Mucosa of descending colon (tissue), 3 donors: ENCODE measurements around the gene SMNDC1. TPM values are rescaled to one million over a fixed set of nuclear protein-coding genes. Genes with fewer than 3 reads are reported as not detected.

Source experiments
- ATAC-seq: fragments of 200-7000 bp; cut with Tn5 transposase; one replicate; pipeline ENCODE4 v1.9.1; 2020; ENCODE audit warnings: mild to moderate bottlenecking, moderate library complexity
- DNase-seq, 3 donors: peaks; one replicate each; pipeline ENCODE4 v3.0.0-alpha.2; 2020
- H3K36me3 ChIP-seq: fragments of 200-600 bp; one replicate; pipeline ENCODE4 v1.8.0; 2021; ENCODE audit warnings: low read depth, mild to moderate bottlenecking
- H3K4me1 ChIP-seq: fragments of 200-600 bp; one replicate; pipeline ENCODE4 v1.8.0; 2021; ENCODE audit warnings: low read depth, mild to moderate bottlenecking
- H3K4me3 ChIP-seq: fragments of 200-600 bp; one replicate; pipeline ENCODE4 v1.8.0; 2021; ENCODE audit warnings: mild to moderate bottlenecking
- H3K9me3 ChIP-seq: fragments of 200-600 bp; one replicate; pipeline ENCODE4 v1.8.0; 2021; ENCODE audit warnings: mild to moderate bottlenecking
- CTCF ChIP-seq: fragments of 200-600 bp; IDR thresholded peaks from one replicate; pipeline ENCODE4 v1.8.0; 2022; ENCODE audit warnings: antibody characterized with exemption, mild to moderate bottlenecking
- intact Hi-C, 2 donors: fragments of 100-400 bp; cut with DNase I in 1 of 2; cut with micrococcal nuclease in 1 of 2; formaldehyde crosslinking; loops; one replicate each; pipeline versions ENCODE4 v1.11.0 to v1.11.1; 2022; cut with DNase I, micrococcal nuclease
- long read RNA-seq, 2 donors: library from polyadenylated mRNA; unstranded; transcript quantifications; one replicate each; pipeline ENCODE4 v2.0.0, GENCODE V29; 2019 to 2021
- total RNA-seq, 3 donors: library from RNA; stranded (reverse); fragmentation: NEBNext Ultra II Directional in 2 of 3; extraction: Animal tissue kit (Norgen Biotek cat#: 25700) in 2 of 3; gene quantifications; one replicate each; pipeline versions ENCODE4 v1.2.1 to v1.2.4, GENCODE V29; 2021 to 2023
- donor health status: DM: no; HTN: no; CAD: no; lungs with moderate emphysema.
- donor health status: DM: no; HTN: no; CAD: no.
- donor health status: DM: no; HTN: yes; CAD: no.

SMNDC1 gene
- total RNA-seq: 10 to 100 TPM; 19.3 to 30.1 (median 24.8) TPM
- long read RNA-seq, donor 1, full-length matches to known transcripts: 16 of 18 reads
- long read RNA-seq, donor 1, partial matches to known transcripts: 0 of 18 reads
- long read RNA-seq, donor 1, other reads (novel, unspliced or antisense): 2 of 18 reads
- long read RNA-seq, donor 2, full-length matches to known transcripts: 3 of 14 reads
- long read RNA-seq, donor 2, partial matches to known transcripts: 8 of 14 reads
- long read RNA-seq, donor 2, other reads (novel, unspliced or antisense): 3 of 14 reads

- Histone ChIP-seq H3K4me1 (peaks cover 25% of the 10 kb centered on the region), H3K9me3 (no peaks in the 10 kb centered on the region), H3K36me3 (no peaks in the 10 kb centered on the region), H3K4me3 (peak within 1 kb of the TSS; percentile 91)
- ATAC-seq (peak; percentile 97), DNase-seq (peak; percentile 98 to 100 (median 99))
- peak; percentile 15 for TF ChIP-seq CTCF
- intact Hi-C loops: loop anchor here in 1 of 2 donors (5.0 kb wide), 1 partner anchor 242 kb away; no protein-coding TSS in a partner anchor
These were observed at the start of gene SMNDC1 for GRCh38 chr10:110304780-110305421. SMNDC1 (minus strand) TSS chr10:110304920; CDS start chr10:110303587, 1,333 bp downstream.

GRCh38 chr10:110354322-110354766, 49.6 kb upstream of the SMNDC1 start:
- no peaks in the 10 kb centered on the region for H3K9me3 ChIP-seq
- H3K4me3 ChIP-seq: no peak overlapping the region
- DNase-seq (peak; percentile 81 to 96 (median 83)), ATAC-seq (peak; percentile 73)
- H3K4me1 ChIP-seq: no peaks in the 10 kb centered on the region
- H3K36me3 ChIP-seq: no peaks in the 10 kb centered on the region
- peak; percentile 56 for TF ChIP-seq CTCF
- intact Hi-C loops: loop anchor here (5.0 to 10.0 kb wide), 2 partner anchors 140 to 193 kb away; partner anchors contain the start of gene DUSP5 (in 1 of the 2)

- ATAC-seq (peak; percentile 15), DNase-seq (peak in 1 of 3 donors; percentile 20)
- no peak for TF ChIP-seq CTCF
- no peaks in the 10 kb centered on the region for H3K9me3 ChIP-seq
- H3K4me1 ChIP-seq: no peaks in the 10 kb centered on the region
- intact Hi-C loops: loop anchor here (5.0 to 10.0 kb wide), 2 partner anchors 141 to 194 kb away; partner anchors contain the start of gene DUSP5 (in 1 of the 2)
- H3K4me3 ChIP-seq: no peak overlapping the region
- H3K36me3 ChIP-seq: no peaks in the 10 kb centered on the region
These were observed 48.8 kb upstream of the SMNDC1 start for GRCh38 chr10:110353244-110354119.

- DNase-seq (no peak), ATAC-seq (no peak)
- H3K9me3 ChIP-seq: no peaks in the 10 kb centered on the region
- no peaks in the 10 kb centered on the region for H3K4me1 ChIP-seq
- TF ChIP-seq CTCF: no peak
- intact Hi-C loops: loop anchor here (5.0 to 10.0 kb wide), 2 partner anchors 142 to 194 kb away; partner anchors contain the start of gene DUSP5 (in 1 of the 2)
- no peaks in the 10 kb centered on the region for H3K36me3 ChIP-seq
- H3K4me3 ChIP-seq: no peak overlapping the region
These were observed 48.2 kb upstream of the SMNDC1 start for GRCh38 chr10:110352930-110353243.

GRCh38 chr10:110350812-110351211, 46.1 kb upstream of the SMNDC1 start:
- Histone ChIP-seq H3K4me3 (no peak overlapping the region), H3K9me3 (no peaks in the 10 kb centered on the region), H3K4me1 (no peaks in the 10 kb centered on the region), H3K36me3 (no peaks in the 10 kb centered on the region)
- no peak for DNase-seq
- ATAC-seq: no peak
- intact Hi-C loops: loop anchor here (5.0 to 10.0 kb wide), 2 partner anchors 144 to 196 kb away; partner anchors contain the start of gene DUSP5 (in 1 of the 2)
- TF ChIP-seq CTCF: no peak
